Mesothelial cell of epicardium (in vitro differentiated cells): ENCODE measurements around the gene DENR. TPM values are rescaled to one million over a fixed set of nuclear protein-coding genes. Genes with fewer than 3 reads are reported as not detected.

Experiments used
- DNase-seq, 2 experiments: peaks; one replicate each; pipeline ENCODE4 v3.0.0; 2021; ENCODE audit warnings: low spot score in 2 of 2; ENCODE audit not compliant: unreplicated experiment in 2 of 2
- H3K27ac Mint-ChIP-seq: 2 replicates; pipeline ENCODE4 v1.8.0; 2021; ENCODE audit warnings: mixed read lengths
- H3K27me3 Mint-ChIP-seq: 2 replicates; pipeline ENCODE4 v1.8.0; 2021; ENCODE audit warnings: low read depth, mixed read lengths
- H3K36me3 Mint-ChIP-seq: 2 replicates; pipeline ENCODE4 v1.8.0; 2021; ENCODE audit warnings: mixed read lengths
- H3K4me1 Mint-ChIP-seq: 2 replicates; pipeline ENCODE4 v1.8.0; 2021; ENCODE audit warnings: mixed read lengths
- H3K4me3 Mint-ChIP-seq: 2 replicates; pipeline ENCODE4 v1.8.0; 2021; ENCODE audit warnings: mild to moderate bottlenecking, moderate library complexity, mixed read lengths
- H3K9me3 Mint-ChIP-seq: 2 replicates; pipeline ENCODE4 v1.8.0; 2021; ENCODE audit warnings: mixed read lengths
- total RNA-seq: library from RNA; stranded (reverse); gene quantifications from 3 replicates; pipeline ENCODE4 v1.2.1, GENCODE V29; 2021
- TF ChIP-seq, protein P1 (sequence below): fragments of 200-600 bp; sonication (generic); IDR thresholded peaks from one replicate; pipeline ENCODE4 v1.5.0; 2021; ENCODE audit warnings: antibody characterized with exemption; ENCODE audit not compliant: unreplicated experiment

DENR gene
- total RNA-seq, 1 donor from 2014 or later, result 66.4 TPM

DNA sequence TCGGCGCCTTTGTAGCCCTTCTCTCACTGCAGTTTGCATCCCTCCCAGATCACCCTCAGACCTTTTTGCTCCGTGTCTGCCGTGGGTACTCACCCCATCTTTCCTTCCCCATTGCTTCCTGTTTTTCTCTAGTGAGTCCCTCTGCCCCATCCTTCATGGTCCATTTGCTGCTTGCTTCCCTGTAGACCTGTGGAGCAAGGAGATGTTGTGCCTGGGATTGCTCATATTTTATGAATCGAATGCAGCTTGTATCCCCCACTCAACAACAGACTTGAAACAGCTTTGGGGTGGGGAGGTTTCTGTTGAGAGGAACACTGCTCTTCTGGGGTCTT, 661 bp downstream of the DENR start:
- Mint-ChIP-seq H3K27ac (peak overlapping the region; percentile 98), H3K36me3 (peaks cover 28% of the 10 kb centered on the region), H3K4me3 (peak overlapping the region; percentile 90), H3K27me3 (no peaks in the 10 kb centered on the region), H3K4me1 (peaks cover 54% of the 10 kb centered on the region), H3K9me3 (no peaks in the 10 kb centered on the region)
- TF ChIP-seq, protein P1, sequence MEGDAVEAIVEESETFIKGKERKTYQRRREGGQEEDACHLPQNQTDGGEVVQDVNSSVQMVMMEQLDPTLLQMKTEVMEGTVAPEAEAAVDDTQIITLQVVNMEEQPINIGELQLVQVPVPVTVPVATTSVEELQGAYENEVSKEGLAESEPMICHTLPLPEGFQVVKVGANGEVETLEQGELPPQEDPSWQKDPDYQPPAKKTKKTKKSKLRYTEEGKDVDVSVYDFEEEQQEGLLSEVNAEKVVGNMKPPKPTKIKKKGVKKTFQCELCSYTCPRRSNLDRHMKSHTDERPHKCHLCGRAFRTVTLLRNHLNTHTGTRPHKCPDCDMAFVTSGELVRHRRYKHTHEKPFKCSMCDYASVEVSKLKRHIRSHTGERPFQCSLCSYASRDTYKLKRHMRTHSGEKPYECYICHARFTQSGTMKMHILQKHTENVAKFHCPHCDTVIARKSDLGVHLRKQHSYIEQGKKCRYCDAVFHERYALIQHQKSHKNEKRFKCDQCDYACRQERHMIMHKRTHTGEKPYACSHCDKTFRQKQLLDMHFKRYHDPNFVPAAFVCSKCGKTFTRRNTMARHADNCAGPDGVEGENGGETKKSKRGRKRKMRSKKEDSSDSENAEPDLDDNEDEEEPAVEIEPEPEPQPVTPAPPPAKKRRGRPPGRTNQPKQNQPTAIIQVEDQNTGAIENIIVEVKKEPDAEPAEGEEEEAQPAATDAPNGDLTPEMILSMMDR, result no peak
- DNase-seq, result no peak

DNA sequence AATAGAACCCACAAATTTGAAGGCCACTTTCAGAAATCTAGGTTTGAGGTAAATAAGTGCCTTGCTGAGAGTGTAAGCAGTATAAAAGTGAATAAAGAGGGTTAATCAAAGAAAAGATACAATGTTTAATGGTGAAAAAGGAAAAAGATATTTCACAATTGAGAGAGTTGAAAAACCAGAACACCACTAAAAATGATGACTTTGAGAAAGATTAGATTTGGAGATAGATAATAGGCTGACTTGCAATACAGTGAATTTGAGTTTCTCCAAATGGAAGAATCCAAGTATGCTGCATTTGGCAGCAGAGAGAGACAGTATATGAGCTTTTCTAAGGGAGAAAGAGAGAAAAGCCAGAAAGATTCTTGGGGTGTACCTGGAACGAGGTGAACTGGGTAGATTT, 2.2 kb downstream of the DENR start:
- DNase-seq, result no peak
- Mint-ChIP-seq H3K27ac (peak overlapping the region; percentile 19), H3K36me3 (peaks cover 36% of the 10 kb centered on the region), H3K9me3 (no peaks in the 10 kb centered on the region), H3K27me3 (no peaks in the 10 kb centered on the region), H3K4me3 (no peak overlapping the region), H3K4me1 (peaks cover 46% of the 10 kb centered on the region)
- TF ChIP-seq, protein P1, result no peak

DNA sequence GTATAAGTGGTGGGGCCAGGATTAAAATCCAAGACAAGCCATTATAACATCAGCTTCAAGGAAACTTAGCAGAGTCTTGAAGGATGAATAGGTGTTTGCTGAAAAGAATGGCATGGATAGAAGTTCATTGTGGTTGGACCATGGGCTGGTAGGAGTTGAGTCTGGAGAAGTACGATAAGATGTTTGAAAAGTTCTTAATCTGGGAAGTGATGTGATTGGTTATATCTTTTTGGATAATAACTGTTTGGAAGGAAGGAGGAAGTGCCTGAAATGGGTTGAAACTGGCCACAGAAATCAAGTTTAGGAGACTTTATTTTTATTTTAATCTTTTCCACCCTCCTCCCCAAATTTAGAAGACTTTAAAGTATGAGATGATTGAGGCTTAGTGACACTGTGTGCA, 4.9 kb downstream of the DENR start:
- no peaks in the 10 kb centered on the region for H3K9me3 Mint-ChIP-seq
- peaks cover 24% of the 10 kb centered on the region for H3K4me1 Mint-ChIP-seq
- no peaks in the 10 kb centered on the region for H3K27me3 Mint-ChIP-seq
- TF ChIP-seq, protein P1, result no peak
- peak overlapping the region; percentile 26 for H3K27ac Mint-ChIP-seq
- no peak for DNase-seq
- H3K4me3 Mint-ChIP-seq, result no peak overlapping the region
- H3K36me3 Mint-ChIP-seq, result peaks cover 43% of the 10 kb centered on the region

DNA sequence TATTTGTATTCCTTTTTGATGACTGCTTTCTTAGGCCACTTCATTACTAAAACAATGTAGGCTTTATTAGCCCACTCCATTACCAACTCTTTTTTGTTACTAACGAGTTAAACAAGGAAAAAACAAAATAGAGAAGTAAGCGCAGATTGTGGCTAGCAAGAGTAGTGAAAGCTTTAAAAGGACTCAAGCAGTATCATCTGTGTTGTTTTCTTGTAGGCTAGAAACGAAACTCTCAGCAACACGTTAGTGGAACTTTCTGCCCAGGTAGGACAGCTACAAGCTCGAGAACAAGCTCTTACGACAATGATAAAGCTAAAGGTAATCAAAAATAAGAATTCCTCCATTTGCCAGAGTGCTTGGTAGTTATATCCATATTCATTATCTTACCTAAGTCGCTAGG, 32.9 kb downstream of the DENR start:
- DNase-seq, result no peak
- Mint-ChIP-seq H3K27me3 (no peaks in the 10 kb centered on the region), H3K4me3 (no peak overlapping the region), H3K27ac (no peak overlapping the region), H3K4me1 (no peaks in the 10 kb centered on the region), H3K36me3 (no peaks in the 10 kb centered on the region), H3K9me3 (no peaks in the 10 kb centered on the region)
- TF ChIP-seq, protein P1, result no peak

DNA sequence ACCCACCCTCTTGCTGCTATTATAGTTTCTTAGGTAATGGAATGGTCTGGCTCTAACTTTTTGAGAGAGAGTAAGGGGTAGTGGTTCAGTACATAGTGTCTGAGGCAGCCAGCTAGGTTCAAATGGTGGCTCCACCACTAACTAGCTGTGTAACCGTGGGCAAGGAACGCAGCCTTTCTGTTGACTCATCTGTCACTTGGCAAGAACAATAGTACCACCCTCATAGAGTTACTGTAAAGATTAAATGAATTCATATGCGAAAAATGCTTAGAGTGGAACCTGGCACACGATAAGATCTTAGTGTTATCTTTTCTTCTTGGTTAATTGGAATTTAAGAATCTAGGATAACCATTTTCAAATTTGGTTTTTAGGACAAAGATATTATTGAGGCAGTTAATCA, 35.8 kb downstream of the DENR start:
- TF ChIP-seq, protein P1, result no peak
- no peaks in the 10 kb centered on the region for H3K27me3 Mint-ChIP-seq
- no peak overlapping the region for H3K27ac Mint-ChIP-seq
- no peak for DNase-seq
- no peak overlapping the region for H3K4me3 Mint-ChIP-seq
- H3K9me3 Mint-ChIP-seq, result no peaks in the 10 kb centered on the region
- no peaks in the 10 kb centered on the region for H3K4me1 Mint-ChIP-seq
- no peaks in the 10 kb centered on the region for H3K36me3 Mint-ChIP-seq

DNA sequence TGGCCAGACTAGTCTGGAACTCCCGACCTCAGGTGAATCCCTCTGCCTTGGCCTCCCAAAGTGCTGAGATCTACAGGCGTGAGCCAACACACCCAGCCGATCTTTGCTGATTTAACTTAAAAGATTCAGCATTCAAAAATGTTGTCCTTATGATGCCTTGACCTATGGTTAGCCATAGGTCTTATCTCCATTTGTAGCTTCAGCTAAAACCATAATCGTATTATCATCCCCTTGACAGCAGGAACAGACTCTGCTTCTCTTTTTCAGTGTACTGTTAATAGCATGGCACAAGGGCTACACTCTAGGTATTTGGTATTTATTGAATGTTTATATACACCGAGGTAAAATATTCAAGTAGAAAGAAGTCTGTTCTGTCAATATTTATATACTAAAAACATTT, 37.0 kb downstream of the DENR start:
- Mint-ChIP-seq H3K9me3 (no peaks in the 10 kb centered on the region), H3K4me1 (no peaks in the 10 kb centered on the region), H3K4me3 (no peak overlapping the region), H3K27me3 (no peaks in the 10 kb centered on the region), H3K36me3 (no peaks in the 10 kb centered on the region), H3K27ac (no peak overlapping the region)
- TF ChIP-seq, protein P1, result no peak
- DNase-seq, result no peak
